ENCODE measurements around the gene HOXA5. TPM values are rescaled to one million over a fixed set of nuclear protein-coding genes. Genes with fewer than 3 reads are reported as not detected.

Gene HOXA5
- total and polyA plus RNA-seq, 10 of the 15 experiments (the other 5 are each of a cell fraction or from before 2014, with no cell fraction given), result 0.05 to 0.13 TPM; not detected in 8

GRCh38 chr7:27184337-27185012 lies 41.0 kb upstream of the HOXA5 start:
- in situ Hi-C loops (cut with MboI), result no loop called here
- Histone ChIP-seq H3K36me3 (ENCODE audit: control insufficient read depth in 2 of 2, insufficient read depth in 2 of 2, low read length in 1 of 2) (no peaks in the 10 kb centered on the region), H3K4me2 (ENCODE audit: control insufficient read depth, insufficient read depth) (peak overlapping the region; percentile 22), H4K20me1 (ENCODE audit: control insufficient read depth, insufficient read depth) (no peaks in the 10 kb centered on the region), H3K27ac (ENCODE audit: control insufficient read depth, insufficient read depth) (no peak overlapping the region), H3K4me3 (no peak overlapping the region), H2AFZ (ENCODE audit: control insufficient read depth, low read depth, low read length) (no peak overlapping the region), H3K4me1 (ENCODE audit: control insufficient read depth, insufficient read depth, low read length) (no peaks in the 10 kb centered on the region), H3K79me2 (ENCODE audit: control insufficient read depth, insufficient read depth, low read length) (no peaks in the 10 kb centered on the region), H3K9me3 (replicated peaks; ENCODE audit: control insufficient read depth, insufficient read depth, low read length) (no peaks in the 10 kb centered on the region; the same call in 2 of the 3 replicates), H3K9ac (ENCODE audit: control insufficient read depth, insufficient read depth, low read length) (no peak overlapping the region), H3K27me3 (replicated peaks in 1 of 2; ENCODE audit: control insufficient read depth in 2 of 2, insufficient read depth in 2 of 2, low read length in 1 of 2) (peaks cover 37 to 50% of the 10 kb centered on the region in 2 experiments)
- intact Hi-C loops (cut with micrococcal nuclease; ENCODE audit: unreplicated experiment), result no loop called here
- WGBS (ENCODE audit: insufficient coverage, insufficient replicate concordance, low lambda C conversion rate, missing lambda C conversion rate), result 33% methylated on average over 64 of the region's 72 CpGs
- ChIA-PET POLR2A (no interaction called here), RAD21 (ENCODE audit: unreplicated experiment) (interaction anchor here (0.7 to 1.4 kb wide), 2 partner anchors 11 to 1820 kb away, joined by 3 to 4 read pairs; no protein-coding TSS in a partner anchor), SMC1A (ENCODE audit: uncharacterized antibody, unreplicated experiment) (no interaction called here), CTCF (no interaction called here)
- ATAC-seq (peak; percentile 71), DNase-seq (ENCODE audit: low read depth, low spot score) (no peak), FAIRE-seq (no peak)
- BruUV-seq (replicated peaks), result no TSS peak
- TF ChIP-seq MEF2A (IDR thresholded peaks at IDR 0.05; ENCODE audit: insufficient read depth, low read depth, low read length), result no peak
- no peak for TF ChIP-seq MLLT1 (IDR thresholded peaks at IDR 0.05)
- no peak for TF ChIP-seq CREB1 (IDR thresholded peaks at IDR 0.05; ENCODE audit: low read depth)
- TF ChIP-seq STAT1 (conservative IDR thresholded peaks at IDR 0.05), result no peak
- TF ChIP-seq ZBTB4 (CRISPR knock-in tag; IDR thresholded peaks at IDR 0.05), result no peak
- no peak for TF ChIP-seq SUPT20H (IDR thresholded peaks at IDR 0.05; ENCODE audit: borderline replicate concordance, control insufficient read depth, low read depth, low read length)
- no peak for TF ChIP-seq MXI1 (IDR thresholded peaks at IDR 0.05; ENCODE audit: low read depth, low read length)
- no peak for TF ChIP-seq CBFB (IDR thresholded peaks at IDR 0.05; ENCODE audit: low read depth)
- TF ChIP-seq PRDM15 (CRISPR knock-in tag; IDR thresholded peaks at IDR 0.05), result no peak
- TF ChIP-seq BCLAF1 (IDR thresholded peaks at IDR 0.05), result no peak
- no peak for TF ChIP-seq EGR1 (IDR thresholded peaks at IDR 0.05; ENCODE audit: borderline replicate concordance in 1 of 2, low read depth in 2 of 2, low read length in 2 of 2)
